ENCODE data around the gene AFF3. TPM values are rescaled to one million over a fixed set of nuclear protein-coding genes. Genes with fewer than 3 reads are reported as not detected.

The AFF3 gene
- total and polyA plus RNA-seq, 10 donors = 6.0 to 92.2 (median 64.0) TPM

DNA sequence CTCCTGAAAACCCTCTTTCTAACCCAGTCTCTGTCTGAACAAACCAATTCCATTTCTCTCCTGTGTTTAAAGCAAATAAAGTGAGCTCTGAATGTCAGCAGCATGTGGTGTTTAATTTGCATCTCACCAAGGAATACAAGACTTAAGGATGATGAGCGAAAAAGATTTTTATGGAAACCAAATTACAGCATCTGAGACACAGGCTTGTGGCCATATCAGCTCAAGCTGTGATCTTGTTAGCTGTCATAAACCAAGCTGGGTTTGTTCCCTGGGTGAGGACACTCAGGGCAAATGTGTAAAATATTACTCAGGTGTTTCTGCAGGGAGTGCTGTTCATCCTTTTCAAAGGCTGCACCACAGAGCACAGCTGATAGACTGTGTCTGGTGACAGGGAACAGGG is 523.2 kb downstream of the AFF3 start:
- no peaks in the 10 kb centered on the region for H3K9me3 ChIP-seq
- H3K4me3 ChIP-seq = no peak overlapping the region
- no peaks in the 10 kb centered on the region for H3K27me3 ChIP-seq (replicated peaks in 1 of 7)
- DNase-seq = no peak
- H3K36me3 ChIP-seq = peaks cover 0 to 12% (median 0%) of the 10 kb centered on the region in 6 donors
- TF ChIP-seq, protein P1, sequence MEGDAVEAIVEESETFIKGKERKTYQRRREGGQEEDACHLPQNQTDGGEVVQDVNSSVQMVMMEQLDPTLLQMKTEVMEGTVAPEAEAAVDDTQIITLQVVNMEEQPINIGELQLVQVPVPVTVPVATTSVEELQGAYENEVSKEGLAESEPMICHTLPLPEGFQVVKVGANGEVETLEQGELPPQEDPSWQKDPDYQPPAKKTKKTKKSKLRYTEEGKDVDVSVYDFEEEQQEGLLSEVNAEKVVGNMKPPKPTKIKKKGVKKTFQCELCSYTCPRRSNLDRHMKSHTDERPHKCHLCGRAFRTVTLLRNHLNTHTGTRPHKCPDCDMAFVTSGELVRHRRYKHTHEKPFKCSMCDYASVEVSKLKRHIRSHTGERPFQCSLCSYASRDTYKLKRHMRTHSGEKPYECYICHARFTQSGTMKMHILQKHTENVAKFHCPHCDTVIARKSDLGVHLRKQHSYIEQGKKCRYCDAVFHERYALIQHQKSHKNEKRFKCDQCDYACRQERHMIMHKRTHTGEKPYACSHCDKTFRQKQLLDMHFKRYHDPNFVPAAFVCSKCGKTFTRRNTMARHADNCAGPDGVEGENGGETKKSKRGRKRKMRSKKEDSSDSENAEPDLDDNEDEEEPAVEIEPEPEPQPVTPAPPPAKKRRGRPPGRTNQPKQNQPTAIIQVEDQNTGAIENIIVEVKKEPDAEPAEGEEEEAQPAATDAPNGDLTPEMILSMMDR (IDR thresholded peaks at IDR 0.05 in 8 of 11, conservative IDR thresholded peaks at IDR 0.05 in 3 of 11) = no peak
- no peak for TF ChIP-seq POLR2AphosphoS5 (IDR thresholded peaks at IDR 0.05)
- no peak for TF ChIP-seq POLR2A (IDR thresholded peaks at IDR 0.05)
- intact Hi-C loops (cut with DNase I; ENCODE audit: low total_unique reads) = no loop called here
- whole genome bisulfite sequencing, 5 donors = 85 to 100% (median 97%) methylated on average over 1 of the region's 1 CpG
- peaks cover 0 to 12% (median 0%) of the 10 kb centered on the region in 6 donors for H3K4me1 ChIP-seq
- no peak overlapping the region for H3K27ac ChIP-seq

DNA sequence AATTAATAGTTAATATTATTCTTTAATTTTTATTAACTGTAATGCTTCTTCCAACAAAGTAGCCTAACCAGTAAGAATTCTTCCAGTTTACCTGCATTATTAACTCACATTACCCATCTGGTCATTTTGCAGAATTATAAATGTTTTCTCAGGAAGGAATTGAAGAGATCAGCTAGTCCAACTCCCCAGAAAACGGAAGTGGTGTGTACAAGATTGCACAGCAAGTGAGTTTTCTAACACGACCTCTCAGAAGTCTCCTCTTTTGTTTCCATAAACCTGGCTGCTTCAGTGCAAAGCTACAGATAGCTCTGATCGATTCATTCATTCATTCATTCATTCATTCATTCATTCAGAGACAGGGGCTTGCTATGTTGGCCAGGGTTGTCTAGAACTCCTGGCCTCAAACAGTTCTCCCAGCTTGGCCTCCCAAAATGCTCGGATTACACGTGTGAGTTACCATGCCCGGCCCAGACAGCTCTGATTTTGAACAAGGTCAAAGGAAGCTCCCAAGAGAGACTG is 523.8 kb downstream of the AFF3 start:
- WGBS, 5 donors = 72 to 84% (median 74%) methylated on average over 6 of the region's 6 CpGs
- intact Hi-C loops (cut with DNase I; ENCODE audit: low total_unique reads) = no loop called here

DNA sequence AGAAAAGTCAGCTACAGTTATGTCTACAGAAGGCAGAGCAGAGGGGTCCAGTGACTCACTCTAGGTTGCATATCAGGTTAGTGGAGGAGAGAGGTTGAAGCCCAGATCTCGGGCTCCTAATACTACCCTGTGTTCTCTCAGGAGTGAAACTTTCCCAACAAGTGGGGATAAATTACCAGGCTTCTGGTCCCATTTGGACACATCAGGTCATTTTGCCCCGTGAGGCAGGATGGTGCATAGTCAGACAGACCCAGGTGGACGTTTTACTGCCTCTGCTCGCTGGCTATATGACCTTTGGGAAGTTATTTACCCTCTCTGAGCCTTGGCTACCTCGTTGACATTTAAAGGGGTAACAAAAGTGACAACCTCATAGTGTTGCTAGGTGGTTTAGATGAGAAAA is 524.6 kb downstream of the AFF3 start:
- Histone ChIP-seq H3K27me3 (replicated peaks in 1 of 7) (no peaks in the 10 kb centered on the region), H3K4me3 (no peak overlapping the region), H3K27ac (no peak overlapping the region), H3K36me3 (peaks cover 0 to 7% (median 0%) of the 10 kb centered on the region in 6 donors), H3K4me1 (peaks cover 0 to 12% (median 0%) of the 10 kb centered on the region in 6 donors), H3K9me3 (no peaks in the 10 kb centered on the region)
- TF ChIP-seq, protein P1 (IDR thresholded peaks at IDR 0.05 in 8 of 11, conservative IDR thresholded peaks at IDR 0.05 in 3 of 11) = no peak
- TF ChIP-seq POLR2A (IDR thresholded peaks at IDR 0.05) = no peak
- no peak for TF ChIP-seq POLR2AphosphoS5 (IDR thresholded peaks at IDR 0.05)
- intact Hi-C loops (cut with DNase I; ENCODE audit: low total_unique reads) = no loop called here
- WGBS, 5 donors = 76 to 89% (median 80%) methylated on average over 5 of the region's 5 CpGs
- no peak for DNase-seq

More for the DNA sequence above, 523.8 kb downstream of the AFF3 start:
- Histone ChIP-seq H3K27ac (no peak overlapping the region), H3K36me3 (peaks cover 0 to 11% (median 0%) of the 10 kb centered on the region in 6 donors), H3K4me1 (peaks cover 0 to 12% (median 0%) of the 10 kb centered on the region in 6 donors), H3K9me3 (no peaks in the 10 kb centered on the region), H3K4me3 (no peak overlapping the region), H3K27me3 (replicated peaks in 1 of 7) (no peaks in the 10 kb centered on the region)
- no peak for DNase-seq
- no peak for TF ChIP-seq POLR2AphosphoS5 (IDR thresholded peaks at IDR 0.05)
- TF ChIP-seq, protein P1 (IDR thresholded peaks at IDR 0.05 in 8 of 11, conservative IDR thresholded peaks at IDR 0.05 in 3 of 11) = no peak
- TF ChIP-seq POLR2A (IDR thresholded peaks at IDR 0.05) = no peak

DNA sequence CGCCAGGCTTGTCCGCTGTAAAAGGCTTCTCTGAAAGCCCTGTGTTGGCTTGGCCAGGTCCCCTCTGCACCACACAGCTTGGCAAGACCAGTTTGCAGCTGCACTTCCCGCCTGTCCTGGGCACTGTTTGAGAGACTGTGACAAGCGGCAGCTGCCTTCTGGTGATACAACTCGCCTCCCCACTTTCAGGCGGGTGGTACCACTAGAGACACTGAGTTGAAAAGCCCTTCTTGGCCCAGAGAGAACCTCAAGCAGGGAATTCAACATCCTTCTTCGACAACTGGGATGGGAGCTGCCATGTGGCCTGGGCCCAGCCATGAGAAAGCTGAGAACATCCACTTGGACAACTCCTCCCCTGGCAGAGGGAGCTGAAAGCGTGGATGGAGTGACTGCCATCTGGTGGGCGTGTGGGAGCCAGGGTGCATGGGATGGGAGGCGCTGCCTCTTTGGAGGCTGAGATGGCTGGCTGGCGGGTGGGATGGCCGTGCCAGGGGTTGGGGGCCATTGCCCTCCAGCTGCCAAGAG is 527.1 kb downstream of the AFF3 start:
- Histone ChIP-seq H3K27ac (no peak overlapping the region), H3K27me3 (replicated peaks in 1 of 7) (no peaks in the 10 kb centered on the region), H3K36me3 (peaks cover 0 to 7% (median 0%) of the 10 kb centered on the region in 6 donors), H3K9me3 (no peaks in the 10 kb centered on the region), H3K4me1 (peaks cover 0 to 2% (median 0%) of the 10 kb centered on the region in 6 donors), H3K4me3 (no peak overlapping the region)
- intact Hi-C loops (cut with DNase I; ENCODE audit: low total_unique reads) = no loop called here
- WGBS, 5 donors = 92 to 97% (median 93%) methylated on average over 9 to 12 of the region's 12 CpGs
- no peak for DNase-seq
- TF ChIP-seq POLR2AphosphoS5 (IDR thresholded peaks at IDR 0.05) = peak in 1 of 3 donors; percentile 35
- TF ChIP-seq, protein P1 (IDR thresholded peaks at IDR 0.05 in 8 of 11, conservative IDR thresholded peaks at IDR 0.05 in 3 of 11) = no peak

Measured in spleen (tissue), 11 donors.